Measurements from ENCODE around the gene NFIX.

NFIX gene

GRCh38 chr19:13087795-13088537 lies 92.7 kb downstream of the NFIX start:
- DNase-seq (no peak), ATAC-seq (ENCODE audit: insufficient read depth, low read depth) (no peak)
- TF ChIP-seq EZH2 (IDR thresholded peaks at IDR 0.05; ENCODE audit: borderline replicate concordance, low read depth, low read length, severe bottlenecking), result no peak
- TF ChIP-seq, protein P1, sequence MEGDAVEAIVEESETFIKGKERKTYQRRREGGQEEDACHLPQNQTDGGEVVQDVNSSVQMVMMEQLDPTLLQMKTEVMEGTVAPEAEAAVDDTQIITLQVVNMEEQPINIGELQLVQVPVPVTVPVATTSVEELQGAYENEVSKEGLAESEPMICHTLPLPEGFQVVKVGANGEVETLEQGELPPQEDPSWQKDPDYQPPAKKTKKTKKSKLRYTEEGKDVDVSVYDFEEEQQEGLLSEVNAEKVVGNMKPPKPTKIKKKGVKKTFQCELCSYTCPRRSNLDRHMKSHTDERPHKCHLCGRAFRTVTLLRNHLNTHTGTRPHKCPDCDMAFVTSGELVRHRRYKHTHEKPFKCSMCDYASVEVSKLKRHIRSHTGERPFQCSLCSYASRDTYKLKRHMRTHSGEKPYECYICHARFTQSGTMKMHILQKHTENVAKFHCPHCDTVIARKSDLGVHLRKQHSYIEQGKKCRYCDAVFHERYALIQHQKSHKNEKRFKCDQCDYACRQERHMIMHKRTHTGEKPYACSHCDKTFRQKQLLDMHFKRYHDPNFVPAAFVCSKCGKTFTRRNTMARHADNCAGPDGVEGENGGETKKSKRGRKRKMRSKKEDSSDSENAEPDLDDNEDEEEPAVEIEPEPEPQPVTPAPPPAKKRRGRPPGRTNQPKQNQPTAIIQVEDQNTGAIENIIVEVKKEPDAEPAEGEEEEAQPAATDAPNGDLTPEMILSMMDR (IDR thresholded peaks at IDR 0.05; ENCODE audit: borderline replicate concordance, extremely low read depth, low read length, poor library complexity, severe bottlenecking), result no peak
- no peak overlapping the region for H3K27ac ChIP-seq (ENCODE audit: low read length)
- H3K4me1 ChIP-seq (ENCODE audit: insufficient read depth, low read length), result no peaks in the 10 kb centered on the region
- no peaks in the 10 kb centered on the region for H3K27me3 ChIP-seq (ENCODE audit: insufficient read depth, low read length, poor library complexity)
- H3K4me2 ChIP-seq (ENCODE audit: insufficient read depth, low read length), result no peak overlapping the region
- H3K9ac ChIP-seq (ENCODE audit: low read depth, low read length), result no peak overlapping the region
- H3K79me2 ChIP-seq (ENCODE audit: insufficient read depth, low read length), result no peaks in the 10 kb centered on the region
- H3K4me3 ChIP-seq (ENCODE audit: low read depth in 1 of 2, low read length in 2 of 2), result no peak overlapping the region
- H2AFZ ChIP-seq (ENCODE audit: low read depth, low read length), result no peak overlapping the region
- H3K9me3 ChIP-seq (ENCODE audit: insufficient read depth, low read length, severe bottlenecking), result no peaks in the 10 kb centered on the region
- H3K36me3 ChIP-seq (ENCODE audit: insufficient read depth, low read length), result no peaks in the 10 kb centered on the region
- no peaks in the 10 kb centered on the region for H4K20me1 ChIP-seq (ENCODE audit: insufficient read depth, low read length)

DNA sequence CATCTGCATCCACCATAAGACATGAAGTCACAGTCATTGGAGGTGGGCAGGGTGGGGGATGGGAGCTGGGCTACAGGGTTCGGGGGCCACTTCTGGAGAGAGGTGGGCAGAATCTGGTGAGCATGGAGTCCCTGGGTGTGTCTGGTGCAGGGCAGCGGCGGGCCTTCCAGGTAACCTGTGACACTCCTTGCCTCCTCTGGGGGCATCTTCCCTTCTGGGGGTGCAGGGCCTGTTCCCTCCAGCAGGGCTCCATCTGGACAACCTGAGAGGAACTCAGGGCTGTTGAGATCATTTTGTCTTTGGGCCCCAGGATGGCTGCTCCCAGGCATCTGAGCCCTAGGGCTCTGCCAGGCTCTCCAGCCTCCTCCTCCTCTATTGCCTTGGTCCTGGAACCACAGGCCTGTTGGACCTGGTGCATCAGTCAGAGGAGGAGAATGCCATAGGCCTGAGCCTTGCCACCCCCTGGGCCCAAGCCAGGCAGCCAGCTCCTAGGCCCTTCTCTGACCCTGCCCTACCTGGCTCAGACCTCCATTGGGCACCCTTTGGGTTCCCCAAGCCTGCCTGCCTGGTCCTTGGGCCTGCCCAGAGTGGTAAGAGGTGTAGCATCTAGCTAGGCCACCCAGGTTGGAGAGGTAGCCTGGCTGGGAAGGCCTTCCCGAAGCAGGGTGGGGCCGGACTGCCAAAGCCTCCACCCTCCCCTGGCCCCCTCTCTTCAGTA lies 94.0 kb downstream of the NFIX start:
- DNase-seq, result no peak

DNA sequence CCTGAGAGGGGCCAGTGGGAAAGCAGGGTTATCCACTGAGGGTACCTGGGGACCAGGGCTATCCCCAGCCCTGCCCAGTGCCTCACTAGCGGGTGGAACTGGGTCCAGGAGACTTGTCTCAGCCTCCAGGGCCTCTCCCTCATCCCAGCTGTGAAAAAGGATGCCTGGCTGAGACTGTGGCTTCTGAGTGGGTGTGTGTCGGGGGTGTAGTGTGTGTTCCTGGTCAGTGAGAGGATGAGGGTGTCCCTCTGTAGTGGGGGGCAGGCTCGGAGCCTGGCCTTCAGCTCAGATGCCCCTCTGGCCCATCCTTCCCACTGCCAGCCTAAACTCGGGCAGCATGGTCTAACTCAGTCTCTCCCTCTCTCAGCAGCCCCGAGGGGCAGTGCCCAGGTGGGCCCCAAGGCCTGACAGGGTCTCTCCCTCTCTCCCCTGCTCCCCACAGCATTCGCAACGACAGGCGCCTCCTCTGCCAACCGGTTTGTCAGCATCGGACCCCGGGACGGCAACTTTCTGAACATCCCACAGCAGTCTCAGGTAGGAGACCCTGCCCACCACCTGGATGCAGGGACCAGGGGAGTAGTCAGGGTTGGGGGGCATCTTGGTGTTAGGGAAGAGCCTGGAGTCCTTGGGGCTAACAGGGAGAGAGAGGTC lies 94.7 kb downstream of the NFIX start:
- Histone ChIP-seq H3K4me1 (ENCODE audit: insufficient read depth, low read length) (no peaks in the 10 kb centered on the region), H2AFZ (ENCODE audit: low read depth, low read length) (no peak overlapping the region), H4K20me1 (ENCODE audit: insufficient read depth, low read length) (no peaks in the 10 kb centered on the region; the same call in 1 of the 2 replicates), H3K79me2 (ENCODE audit: insufficient read depth, low read length) (no peaks in the 10 kb centered on the region), H3K9ac (ENCODE audit: low read depth, low read length) (no peak overlapping the region), H3K9me3 (ENCODE audit: insufficient read depth, low read length, severe bottlenecking) (no peaks in the 10 kb centered on the region), H3K27me3 (ENCODE audit: insufficient read depth, low read length, poor library complexity) (no peaks in the 10 kb centered on the region), H3K27ac (ENCODE audit: low read length) (no peak overlapping the region), H3K36me3 (ENCODE audit: insufficient read depth, low read length) (no peaks in the 10 kb centered on the region), H3K4me3 (ENCODE audit: low read depth in 1 of 2, low read length in 2 of 2) (no peak overlapping the region), H3K4me2 (ENCODE audit: insufficient read depth, low read length) (no peak overlapping the region)
- no peak for DNase-seq
- ATAC-seq (ENCODE audit: insufficient read depth, low read depth), result no peak
- TF ChIP-seq, protein P1 (IDR thresholded peaks at IDR 0.05; ENCODE audit: borderline replicate concordance, extremely low read depth, low read length, poor library complexity, severe bottlenecking), result no peak

More for the DNA sequence above, 94.0 kb downstream of the NFIX start:
- no peak overlapping the region for H3K4me2 ChIP-seq (ENCODE audit: insufficient read depth, low read length)
- no peaks in the 10 kb centered on the region for H3K79me2 ChIP-seq (ENCODE audit: insufficient read depth, low read length)
- H2AFZ ChIP-seq (ENCODE audit: low read depth, low read length), result no peak overlapping the region
- ATAC-seq (ENCODE audit: insufficient read depth, low read depth), result no peak; the same call in 2 of the 3 replicates
- H3K36me3 ChIP-seq (ENCODE audit: insufficient read depth, low read length), result no peaks in the 10 kb centered on the region
- H3K4me1 ChIP-seq (ENCODE audit: insufficient read depth, low read length), result no peaks in the 10 kb centered on the region
- no peak overlapping the region for H3K27ac ChIP-seq (ENCODE audit: low read length)
- H4K20me1 ChIP-seq (ENCODE audit: insufficient read depth, low read length), result no peaks in the 10 kb centered on the region; the same call in 1 of the 2 replicates
- TF ChIP-seq, protein P1 (IDR thresholded peaks at IDR 0.05; ENCODE audit: borderline replicate concordance, extremely low read depth, low read length, poor library complexity, severe bottlenecking), result peak; percentile 49
- no peak for TF ChIP-seq EZH2 (IDR thresholded peaks at IDR 0.05; ENCODE audit: borderline replicate concordance, low read depth, low read length, severe bottlenecking)
- H3K9me3 ChIP-seq (ENCODE audit: insufficient read depth, low read length, severe bottlenecking), result no peaks in the 10 kb centered on the region
- H3K9ac ChIP-seq (ENCODE audit: low read depth, low read length), result no peak overlapping the region
- no peaks in the 10 kb centered on the region for H3K27me3 ChIP-seq (ENCODE audit: insufficient read depth, low read length, poor library complexity)
- no peak overlapping the region for H3K4me3 ChIP-seq (ENCODE audit: low read depth in 1 of 2, low read length in 2 of 2)
